HFF-Myc (cell line): ENCODE results near the gene RBM19.

Experiments used
- DNase-seq: peaks from one replicate; pipeline ENCODE4 v3.0.0-alpha.2; 2011; ENCODE audit warnings: low read depth; ENCODE audit errors: extremely low read depth
- H3K4me3 ChIP-seq: replicated peaks from 2 replicates; pipeline ENCODE4 v1.5.1; 2011; ENCODE audit warnings: low read depth, mild to moderate bottlenecking, control low read depth, low read length
- TF ChIP-seq, protein P1 (sequence below): IDR thresholded peaks from 2 replicates; pipeline ENCODE4 v1.5.1; 2012; ENCODE audit warnings: mild to moderate bottlenecking, low read depth, low read length, control low read depth; ENCODE audit errors: missing control alignments

The RBM19 gene

GRCh38 chr12:113917393-113917792 lies 48.7 kb downstream of the RBM19 start:
- DNase-seq = no peak
- H3K4me3 ChIP-seq = no peak overlapping the region
- TF ChIP-seq, protein P1, sequence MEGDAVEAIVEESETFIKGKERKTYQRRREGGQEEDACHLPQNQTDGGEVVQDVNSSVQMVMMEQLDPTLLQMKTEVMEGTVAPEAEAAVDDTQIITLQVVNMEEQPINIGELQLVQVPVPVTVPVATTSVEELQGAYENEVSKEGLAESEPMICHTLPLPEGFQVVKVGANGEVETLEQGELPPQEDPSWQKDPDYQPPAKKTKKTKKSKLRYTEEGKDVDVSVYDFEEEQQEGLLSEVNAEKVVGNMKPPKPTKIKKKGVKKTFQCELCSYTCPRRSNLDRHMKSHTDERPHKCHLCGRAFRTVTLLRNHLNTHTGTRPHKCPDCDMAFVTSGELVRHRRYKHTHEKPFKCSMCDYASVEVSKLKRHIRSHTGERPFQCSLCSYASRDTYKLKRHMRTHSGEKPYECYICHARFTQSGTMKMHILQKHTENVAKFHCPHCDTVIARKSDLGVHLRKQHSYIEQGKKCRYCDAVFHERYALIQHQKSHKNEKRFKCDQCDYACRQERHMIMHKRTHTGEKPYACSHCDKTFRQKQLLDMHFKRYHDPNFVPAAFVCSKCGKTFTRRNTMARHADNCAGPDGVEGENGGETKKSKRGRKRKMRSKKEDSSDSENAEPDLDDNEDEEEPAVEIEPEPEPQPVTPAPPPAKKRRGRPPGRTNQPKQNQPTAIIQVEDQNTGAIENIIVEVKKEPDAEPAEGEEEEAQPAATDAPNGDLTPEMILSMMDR = no peak

DNA sequence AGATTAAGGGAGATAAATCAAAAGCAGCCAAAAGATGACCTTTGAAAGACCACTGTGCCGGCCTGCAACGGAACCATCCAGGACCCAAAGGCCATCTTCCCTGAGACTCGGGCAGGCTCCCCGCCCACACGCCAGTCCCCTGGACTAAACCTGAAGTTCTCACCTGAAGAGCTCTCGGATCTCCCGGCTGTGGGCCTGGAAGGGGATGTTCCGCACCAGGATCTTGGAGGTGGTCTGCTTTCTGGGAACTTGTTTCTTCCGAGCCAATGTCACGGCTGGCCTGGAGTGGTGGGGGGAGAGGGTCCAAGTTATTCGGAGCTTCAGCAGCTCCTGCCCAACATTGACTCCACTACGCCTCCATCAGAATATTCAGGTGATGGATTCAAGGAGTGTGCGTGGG lies 51.3 kb downstream of the RBM19 start:
- TF ChIP-seq, protein P1 = no peak
- H3K4me3 ChIP-seq = no peak overlapping the region
- no peak for DNase-seq

DNA sequence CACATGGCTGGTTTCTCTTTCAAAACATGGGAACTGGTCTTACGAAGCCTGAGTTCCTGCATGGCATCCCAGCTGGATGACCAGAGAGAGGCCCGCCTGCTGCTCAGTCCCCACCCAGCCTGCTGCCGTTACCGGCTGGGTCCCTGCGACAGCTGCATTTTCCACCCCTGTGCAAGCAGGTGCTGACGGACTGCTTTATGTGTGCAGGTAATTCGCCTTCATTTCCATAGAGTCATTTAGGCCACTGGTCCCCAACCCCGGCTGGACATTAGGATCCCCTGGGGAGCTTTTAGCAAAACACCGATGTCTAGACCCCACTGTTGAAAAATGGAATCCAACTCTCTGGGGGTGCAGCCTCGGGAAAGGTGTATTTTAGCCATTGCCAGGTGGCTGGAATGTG lies 51.9 kb downstream of the RBM19 start:
- DNase-seq = no peak
- no peak overlapping the region for H3K4me3 ChIP-seq
- TF ChIP-seq, protein P1 = no peak

DNA sequence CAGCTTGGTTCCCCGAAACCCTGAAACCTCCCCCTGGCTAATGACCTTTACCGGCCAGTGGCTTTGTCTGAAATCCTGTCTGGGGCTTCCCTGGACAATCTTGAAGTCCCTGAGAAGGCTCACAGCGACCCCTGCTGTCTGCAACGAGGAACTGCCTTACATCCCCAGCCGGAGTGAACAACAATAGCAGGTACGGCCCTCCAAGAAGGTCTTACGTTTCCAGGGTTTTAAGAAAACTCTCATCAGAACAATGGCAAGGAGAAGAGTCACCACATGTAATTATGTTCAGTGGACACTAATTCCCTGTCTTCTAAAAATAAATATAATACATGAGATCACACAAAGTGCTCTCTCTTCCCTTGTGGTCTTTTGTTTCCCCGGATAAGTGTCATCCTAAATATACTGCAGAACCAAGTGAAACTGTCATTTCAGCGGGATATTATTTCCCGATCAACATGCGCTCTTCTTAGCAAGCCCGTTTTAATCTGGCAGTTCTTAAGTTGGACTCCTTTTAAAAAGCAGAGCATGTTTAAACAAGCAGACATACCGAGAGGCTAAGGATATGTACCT lies 53.3 kb downstream of the RBM19 start:
- DNase-seq = peak; percentile 31
- no peak overlapping the region for H3K4me3 ChIP-seq
- TF ChIP-seq, protein P1 = peak; percentile 99

DNA sequence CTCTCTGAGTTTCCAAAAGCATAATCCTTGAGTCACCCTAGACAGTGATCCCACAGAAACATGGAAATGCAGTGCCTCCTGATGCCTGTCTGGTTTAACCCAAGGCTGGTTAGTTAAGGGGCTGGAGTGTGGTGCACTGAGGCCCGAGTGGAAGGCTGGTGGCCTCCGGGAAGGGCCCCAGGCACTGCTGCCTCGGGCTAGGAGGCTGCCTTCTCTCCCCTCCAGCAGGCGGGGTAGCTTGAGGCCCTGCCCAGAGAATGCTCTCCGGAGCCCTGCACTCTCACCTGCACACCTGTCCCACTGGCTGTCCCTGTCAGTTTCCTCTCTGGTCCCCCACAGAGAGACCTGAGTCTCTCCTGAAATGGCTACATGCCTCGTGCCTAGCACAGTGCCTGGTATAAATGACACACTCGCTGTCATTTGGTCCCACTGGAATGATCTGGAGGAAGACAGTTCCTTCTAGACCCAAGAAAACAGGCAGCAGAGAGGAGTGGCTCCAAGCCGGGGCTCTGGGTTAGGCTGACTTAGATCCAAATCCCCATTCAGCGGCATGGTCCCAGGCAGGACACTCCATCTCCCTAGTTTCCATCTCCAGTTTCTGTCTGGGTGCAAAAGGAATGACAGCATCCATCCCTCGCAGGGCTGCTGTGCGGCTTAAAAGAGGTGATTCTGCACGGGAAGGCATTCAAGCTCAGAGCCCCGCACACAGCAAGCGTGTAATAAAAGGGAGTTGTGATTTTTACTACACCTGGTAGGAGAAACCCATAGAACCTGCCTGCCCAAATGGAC lies 54.0 kb downstream of the RBM19 start:
- no peak overlapping the region for H3K4me3 ChIP-seq
- TF ChIP-seq, protein P1 = no peak
- no peak for DNase-seq

- DNase-seq = no peak
- H3K4me3 ChIP-seq = no peak overlapping the region
- TF ChIP-seq, protein P1 = no peak
Measured at GRCh38 chr12:113910751-113911272, 55.3 kb downstream of the RBM19 start.
